Cerebellar cortex (tissue), 1 donor: ENCODE data around the gene DNASE1L1.

Experiments used
- DNase-seq: peaks from one replicate; pipeline ENCODE4 v3.0.0-alpha.2; 2015; ENCODE audit warnings: low spot score

Gene DNASE1L1

GRCh38 chrX:154436374-154436982 is 27.4 kb upstream of the DNASE1L1 start:
- DNase-seq: peak; percentile 33

DNA sequence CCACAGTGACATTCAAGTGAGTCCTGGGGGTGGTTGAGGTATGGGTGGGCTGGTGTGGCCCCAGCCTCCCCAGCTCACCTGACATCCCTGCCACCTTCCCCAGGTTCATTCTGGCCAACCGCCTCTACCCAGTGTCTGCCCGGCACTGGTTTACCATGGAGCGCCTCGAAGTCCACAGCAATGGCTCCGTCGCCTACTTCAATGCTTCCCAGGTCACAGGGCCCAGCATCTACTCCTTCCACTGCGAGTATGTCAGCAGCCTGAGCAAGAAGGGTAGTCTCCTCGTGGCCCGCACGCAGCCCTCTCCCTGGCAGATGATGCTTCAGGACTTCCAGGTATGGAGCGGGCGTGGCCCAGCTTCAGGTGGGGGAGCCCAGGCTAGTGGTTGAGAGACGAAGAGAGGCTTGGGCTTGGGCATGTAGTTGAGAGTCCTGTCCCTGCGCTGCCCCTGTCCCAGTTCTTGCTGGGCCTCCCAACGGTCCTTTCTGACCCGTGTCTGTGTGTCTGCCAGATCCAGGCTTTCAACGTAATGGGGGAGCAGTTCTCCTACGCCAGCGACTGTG is 26.2 kb upstream of the DNASE1L1 start:
- DNase-seq: no peak

DNA sequence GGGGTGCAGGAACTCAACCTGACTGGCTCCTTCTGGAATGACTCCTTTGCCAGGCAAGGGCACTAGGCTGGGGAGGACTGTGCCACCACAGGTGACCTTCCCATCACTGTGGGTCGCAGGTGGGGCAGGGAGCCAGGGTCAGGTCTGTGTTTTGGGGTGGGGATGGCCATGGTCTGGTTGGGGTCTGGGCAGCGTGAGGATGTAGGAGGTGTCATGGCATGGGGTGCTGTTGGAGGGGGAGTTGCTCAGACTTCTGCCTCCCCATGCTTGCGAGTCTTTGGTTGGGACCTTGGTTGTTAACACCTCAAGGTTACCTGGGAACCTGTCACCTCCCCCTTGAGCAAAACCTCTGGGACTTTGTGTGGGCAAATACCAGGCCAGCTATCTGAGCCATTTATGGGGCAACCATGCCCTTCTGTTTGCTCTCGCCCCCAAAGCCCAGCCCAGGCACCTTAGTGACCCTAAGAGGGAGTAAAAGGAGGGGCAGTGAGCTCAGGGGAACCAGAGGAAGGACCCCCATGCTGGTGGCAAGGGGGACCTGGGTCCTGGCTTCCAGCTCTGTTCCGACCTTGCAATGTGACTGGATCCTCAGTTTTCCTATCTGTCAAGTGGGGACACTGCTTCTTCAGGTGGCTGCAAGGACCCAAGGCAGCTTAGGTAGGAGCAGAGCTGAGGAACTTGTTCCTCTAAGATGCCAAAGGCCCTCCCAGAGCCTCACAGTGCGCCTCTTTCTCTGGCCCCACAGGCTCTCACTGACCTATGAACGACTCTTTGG is 25.5 kb upstream of the DNASE1L1 start:
- no peak for DNase-seq

DNA sequence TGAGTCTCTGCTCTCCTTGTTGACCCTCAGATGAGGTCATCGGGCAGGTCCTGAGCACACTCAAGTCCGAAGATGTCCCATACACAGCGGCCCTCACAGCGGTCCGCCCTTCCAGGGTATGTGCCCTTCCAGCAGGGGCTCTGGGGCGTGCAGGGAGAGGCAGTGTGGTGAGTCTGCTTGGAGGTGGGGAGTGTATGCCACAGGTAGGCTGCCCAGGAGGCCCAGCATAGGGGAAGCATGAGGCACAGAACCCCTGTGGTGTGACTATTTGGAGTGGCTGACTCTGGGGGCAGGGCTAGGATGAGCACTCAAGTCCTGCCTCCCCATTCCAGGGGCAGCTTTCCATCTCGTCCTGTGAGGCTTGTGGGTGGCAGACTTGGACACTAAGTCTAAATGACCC is 24.6 kb upstream of the DNASE1L1 start:
- DNase-seq: no peak

GRCh38 chrX:154432210-154432609 is 23.2 kb upstream of the DNASE1L1 start:
- no peak for DNase-seq

- DNase-seq: no peak
Observed at GRCh38 chrX:154431341-154431740, 22.3 kb upstream of the DNASE1L1 start.

- no peak for DNase-seq
Observed at GRCh38 chrX:154430916-154431315, 21.9 kb upstream of the DNASE1L1 start.

DNA sequence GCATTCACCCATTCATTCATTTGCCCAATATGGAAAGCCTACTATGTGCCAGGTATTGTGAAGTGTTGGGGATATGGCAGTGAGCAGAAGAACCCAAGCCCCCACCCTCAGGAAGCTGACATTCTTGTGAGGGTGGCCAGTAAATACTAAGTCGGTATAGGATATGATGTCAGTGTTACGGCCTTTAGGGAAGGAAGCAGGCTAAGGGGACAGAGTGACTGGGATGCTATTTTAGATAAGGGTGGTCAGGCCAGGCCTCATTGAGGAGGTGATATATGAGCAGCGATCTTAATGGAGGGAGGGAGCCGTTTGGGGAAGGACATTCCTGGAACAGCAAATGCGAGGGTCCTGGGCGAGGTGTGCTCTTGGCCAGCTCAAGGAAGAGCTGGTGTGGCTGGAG is 21.4 kb upstream of the DNASE1L1 start:
- no peak for DNase-seq

- no peak for DNase-seq
Observed at GRCh38 chrX:154429711-154430110, 20.7 kb upstream of the DNASE1L1 start.

DNA sequence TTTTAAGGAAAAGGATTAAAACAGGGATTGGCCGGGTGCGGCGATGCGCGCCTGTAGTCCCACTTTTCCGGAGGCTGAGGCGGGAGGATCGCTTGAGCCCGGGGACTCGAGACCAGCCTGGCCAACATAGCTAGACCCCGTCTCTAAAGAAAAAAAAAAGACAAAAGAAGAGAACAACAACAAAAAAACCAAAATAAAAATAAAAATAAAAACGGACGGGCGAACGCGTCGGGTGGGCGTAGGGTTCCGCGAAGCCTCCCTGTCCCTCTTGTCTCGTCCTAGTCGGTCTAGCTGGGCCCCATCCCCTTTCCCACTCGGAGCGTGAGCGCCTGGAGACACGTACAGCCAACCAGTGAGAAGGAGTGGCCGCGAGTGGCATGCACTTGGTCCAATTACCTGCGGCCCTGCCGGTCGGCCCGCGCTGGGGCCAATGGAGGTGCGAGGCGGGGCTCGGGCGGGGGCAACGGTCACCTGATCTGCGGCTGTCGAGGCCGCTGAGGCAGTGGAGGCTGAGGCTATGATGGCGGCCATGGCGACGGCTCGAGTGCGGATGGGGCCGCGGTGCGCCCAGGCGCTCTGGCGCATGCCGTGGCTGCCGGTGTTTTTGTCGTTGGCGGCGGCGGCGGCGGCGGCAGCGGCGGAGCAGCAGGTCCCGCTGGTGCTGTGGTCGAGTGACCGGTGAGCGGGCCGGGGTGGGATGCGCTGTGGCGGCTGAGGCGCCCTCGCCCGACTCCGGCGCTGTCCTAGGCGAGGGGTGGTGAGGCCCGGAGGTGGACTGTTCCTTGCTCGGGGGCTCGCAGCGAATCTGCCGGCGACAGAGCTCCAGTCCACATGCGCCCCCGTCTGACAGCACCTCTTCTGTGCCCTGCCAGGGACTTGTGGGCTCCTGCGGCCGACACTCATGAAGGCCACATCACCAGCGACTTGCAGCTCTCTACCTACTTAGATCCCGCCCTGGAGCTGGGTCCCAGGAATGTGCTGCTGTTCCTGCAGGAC is 19.4 kb upstream of the DNASE1L1 start, which contains the start of gene ATP6AP1:
TSS of gene ATP6AP1 (plus strand) at position 502 of the 996 bp plus-strand sequence. CDS start at position 518, 16 bp downstream.
- peak; percentile 92 for DNase-seq

DNA sequence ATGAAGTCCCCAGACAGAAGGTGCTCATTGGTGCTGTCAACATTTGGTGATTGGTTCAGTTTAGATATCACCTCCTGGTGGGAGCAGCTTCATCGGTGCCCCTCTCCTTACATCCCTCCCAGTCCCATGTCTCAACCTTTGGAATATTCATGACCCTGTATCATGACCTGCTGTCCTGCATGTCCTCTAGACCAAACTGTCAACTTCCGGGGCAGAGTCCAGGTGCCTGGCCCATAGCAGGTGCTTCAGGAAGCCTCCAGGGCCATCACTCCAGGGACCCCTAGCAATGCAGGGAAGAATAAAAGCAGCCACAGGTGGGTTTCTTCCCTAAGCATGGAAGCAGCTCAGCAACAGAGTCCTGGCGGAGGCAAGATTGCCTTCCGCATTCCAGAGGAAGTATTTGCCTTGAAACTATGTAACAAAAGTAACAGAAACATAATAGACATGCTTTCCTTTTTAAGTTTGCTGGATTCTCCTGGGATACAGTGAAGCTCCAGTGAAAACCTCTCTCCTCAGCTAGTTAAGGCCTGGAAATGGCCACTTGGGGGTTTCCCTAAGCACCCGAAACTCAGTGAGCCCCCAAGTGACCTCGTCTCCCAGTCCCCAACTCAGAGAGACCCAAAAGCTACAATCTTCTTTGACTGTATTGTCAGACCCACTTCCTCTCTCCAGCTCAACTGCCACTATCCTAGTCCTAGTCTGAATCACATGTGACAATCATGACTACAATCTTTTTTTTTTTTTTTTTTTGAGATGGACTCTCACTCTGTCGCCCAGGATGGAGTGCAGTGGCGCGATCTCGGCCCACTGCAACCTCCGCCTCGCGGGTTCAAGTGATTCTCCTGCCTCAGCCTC is 18.1 kb upstream of the DNASE1L1 start:
- DNase-seq: no peak

GRCh38 chrX:154420402-154420756 is 11.3 kb upstream of the DNASE1L1 start:
- DNase-seq: no peak

DNA sequence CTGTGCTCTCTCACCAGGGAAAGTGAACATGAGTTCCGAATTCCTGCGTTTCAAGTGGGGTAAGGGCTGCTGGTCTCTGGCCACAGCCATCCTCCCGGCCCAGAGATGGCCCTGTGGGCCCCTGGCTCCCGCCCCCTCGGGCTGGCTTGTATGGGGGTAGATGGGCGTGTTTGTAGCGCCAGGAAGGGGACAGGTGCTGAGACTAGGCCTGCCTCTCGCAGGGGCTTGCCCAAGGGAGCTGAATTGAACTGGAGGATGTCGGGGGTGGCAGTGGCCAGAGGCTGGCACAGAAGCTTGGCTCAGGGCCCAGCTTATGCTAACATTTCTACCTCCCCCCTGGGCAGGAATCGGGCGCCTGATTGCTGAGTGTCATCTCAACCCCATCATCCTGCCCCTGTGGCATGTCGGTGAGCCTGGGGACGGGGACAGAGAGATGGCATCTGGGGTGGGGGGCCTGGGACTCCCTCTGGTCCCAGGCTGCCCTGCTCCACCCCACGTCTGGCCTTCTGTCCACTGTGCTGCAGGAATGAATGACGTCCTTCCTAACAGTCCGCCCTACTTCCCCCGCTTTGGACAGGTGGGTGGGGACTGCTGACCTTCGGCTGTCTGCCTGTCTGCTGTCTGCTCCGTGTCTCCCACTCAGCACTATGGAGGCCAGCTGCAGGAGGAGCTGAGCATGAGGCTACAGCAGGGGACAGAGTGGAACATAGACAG is 10.8 kb upstream of the DNASE1L1 start:
- no peak for DNase-seq

DNA sequence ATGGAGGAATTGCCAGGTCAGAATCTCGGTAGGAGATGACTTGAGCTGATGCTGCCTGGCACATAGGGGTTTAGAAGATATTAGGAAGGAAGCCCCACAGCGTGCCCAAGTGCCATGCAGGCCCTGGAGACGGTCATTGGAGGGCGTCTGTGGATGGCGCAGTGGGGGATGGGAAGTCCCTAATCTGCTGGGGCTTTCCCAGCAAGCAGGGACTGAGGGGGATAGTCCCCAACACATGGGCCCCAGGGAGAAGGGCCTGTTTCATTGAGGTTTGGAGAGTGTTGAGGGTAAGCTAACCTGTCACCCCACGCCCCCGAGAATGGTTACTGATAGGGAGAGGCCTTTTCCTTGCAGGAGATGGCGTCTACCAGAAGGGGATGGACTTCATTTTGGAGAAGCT is 10.1 kb upstream of the DNASE1L1 start:
- no peak for DNase-seq

DNA sequence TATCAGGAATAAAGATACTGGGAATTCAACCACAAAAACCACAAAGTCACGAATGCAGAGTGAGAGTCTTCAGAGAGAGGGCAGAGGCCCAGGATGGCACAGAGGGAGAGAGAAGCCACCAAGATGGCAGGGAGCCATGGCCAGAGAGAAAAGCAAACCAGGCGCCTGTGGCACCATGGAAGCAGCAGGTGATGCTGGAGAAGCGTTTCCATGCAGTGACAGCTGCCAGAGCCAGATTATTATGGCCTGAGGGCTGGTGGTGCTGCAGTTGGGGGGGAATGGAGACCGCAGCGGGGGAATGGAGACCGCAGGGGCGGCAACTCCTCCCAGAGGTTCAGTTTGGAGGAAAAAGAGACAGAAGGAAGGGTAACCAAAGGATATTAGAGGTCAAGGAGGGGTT is 8.1 kb upstream of the DNASE1L1 start:
- peak; percentile 60 for DNase-seq

GRCh38 chrX:154413142-154413541 is 4.1 kb upstream of the DNASE1L1 start:
- DNase-seq: no peak

DNA sequence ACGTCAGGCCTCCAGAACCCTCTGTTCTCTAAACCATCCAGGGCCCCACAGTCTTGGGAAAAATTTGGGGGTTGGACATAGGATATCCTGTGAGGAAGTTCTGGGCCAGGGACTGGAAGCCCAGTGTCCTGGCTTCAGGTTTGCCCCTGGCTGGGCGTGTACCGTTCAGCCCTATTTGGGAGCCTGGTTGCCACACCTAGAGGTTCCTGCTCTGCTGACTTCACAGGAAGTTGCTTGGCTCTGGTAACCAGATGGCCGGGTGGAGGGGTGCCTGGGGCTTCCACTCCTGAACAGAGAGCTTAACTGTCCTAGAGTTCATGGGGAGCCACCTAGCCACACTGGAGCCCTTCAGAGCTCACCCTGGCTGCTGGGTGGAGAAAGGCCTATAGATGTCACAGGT is 3.4 kb upstream of the DNASE1L1 start:
- no peak for DNase-seq

DNA sequence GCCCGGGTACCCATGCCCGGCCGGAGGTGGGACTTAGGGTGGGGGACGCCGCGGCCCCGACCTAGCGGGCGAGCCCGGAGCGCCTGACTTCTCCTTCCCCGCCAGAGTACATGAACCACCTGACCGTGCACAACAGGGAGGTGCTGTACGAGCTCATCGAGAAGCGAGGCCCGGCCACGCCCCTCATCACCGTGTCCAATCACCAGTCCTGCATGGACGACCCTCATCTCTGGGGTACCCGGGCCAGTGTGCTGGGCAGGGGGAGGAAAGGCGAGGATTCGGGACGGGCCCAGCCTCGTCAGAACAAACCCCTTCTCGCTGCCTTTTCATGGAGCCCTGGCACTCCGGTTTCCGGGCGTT is 2.9 kb upstream of the DNASE1L1 start:
- DNase-seq: peak; percentile 60

DNA sequence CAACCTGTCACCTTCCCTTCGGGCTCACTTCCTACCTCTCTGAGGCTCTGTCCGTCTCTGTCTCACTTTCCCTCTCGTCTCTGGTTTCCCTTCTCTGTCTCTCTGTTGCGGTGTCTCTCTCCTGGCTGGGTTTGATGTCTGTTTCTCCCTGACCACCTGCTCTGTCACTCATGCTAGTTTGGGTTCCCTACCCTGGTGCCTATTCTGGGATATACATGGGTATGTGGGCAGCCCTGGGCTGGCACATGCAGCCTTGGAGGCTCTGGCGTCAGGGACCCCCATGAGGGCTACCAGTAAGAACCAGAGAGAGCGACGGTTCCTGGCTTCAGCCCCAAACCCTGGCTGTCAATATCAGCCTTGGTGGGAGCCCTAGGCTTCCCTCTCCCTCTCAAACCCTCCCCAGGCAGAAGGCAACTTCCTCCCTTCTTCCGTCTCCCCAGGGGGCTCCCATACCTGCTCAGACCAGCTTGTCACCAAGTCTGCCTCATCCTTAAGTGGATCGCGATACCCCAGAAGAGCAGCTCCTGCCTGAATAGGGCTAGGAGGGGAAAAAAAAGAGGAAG is 314 bp downstream of the DNASE1L1 start:
- no peak for DNase-seq

- no peak for DNase-seq
Observed at GRCh38 chrX:154404625-154405192, 4.3 kb downstream of the DNASE1L1 start.
